Activated CD4-positive, alpha-beta T cell treated with anti-CD3 and anti-CD28 coated beads for 1 hour (primary cell): Measurements from ENCODE around the gene CA4.
"Not testable (repeated sequence)": the region's sequence is repeated elsewhere in the genome, so short reads cannot be mapped to it uniquely, and the experiment has no call there.

Experiments
- DNase-seq: peaks from one replicate; pipeline ENCODE4 v3.0.0-alpha.2; 2020

Gene CA4

DNA sequence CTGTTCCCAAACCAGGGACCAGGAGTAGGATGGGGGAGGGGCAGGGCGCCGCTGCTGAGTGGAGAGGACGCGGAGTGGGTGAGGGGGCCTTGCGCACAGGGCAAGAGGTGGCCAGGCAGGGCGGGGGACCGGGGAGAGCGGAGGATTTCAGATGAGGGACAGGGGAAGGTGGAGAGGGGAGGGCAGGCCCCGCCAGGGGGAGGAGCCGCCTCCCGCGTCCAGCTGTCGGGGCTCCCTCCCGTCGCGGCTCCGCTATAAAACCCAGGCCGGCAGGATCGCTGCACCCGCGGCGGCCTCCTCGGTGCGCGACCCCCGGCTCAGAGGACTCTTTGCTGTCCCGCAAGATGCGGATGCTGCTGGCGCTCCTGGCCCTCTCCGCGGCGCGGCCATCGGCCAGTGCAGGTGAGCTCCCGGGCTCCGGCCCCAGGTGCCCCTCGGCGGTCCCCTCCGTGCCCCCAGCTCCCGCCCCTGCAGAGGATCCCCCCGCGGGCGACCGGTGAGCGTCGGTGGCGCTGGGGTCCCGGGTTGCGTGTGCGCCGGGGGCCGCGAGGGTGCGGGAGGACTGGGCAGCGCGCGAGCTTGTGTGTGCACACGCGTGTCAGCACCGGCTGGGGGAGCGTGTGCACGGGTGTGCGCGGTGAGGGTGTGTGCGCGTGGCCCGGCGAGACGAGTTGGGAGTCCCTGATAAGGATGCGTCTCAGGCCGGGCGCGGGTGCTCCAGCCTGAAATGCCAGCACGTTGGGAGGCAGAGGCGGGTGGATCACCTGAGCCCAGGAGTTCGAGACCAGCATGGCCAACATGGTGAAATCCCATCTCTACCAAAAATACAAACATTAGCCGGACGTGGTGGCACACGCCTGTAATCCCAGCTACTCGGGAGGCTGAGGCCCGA is at the start of gene CA4:
Gene CA4 (plus strand): TSS at position 283 of the 892 bp plus-strand sequence. CDS start 62 bp downstream, at position 345.
- DNase-seq = no peak

DNA sequence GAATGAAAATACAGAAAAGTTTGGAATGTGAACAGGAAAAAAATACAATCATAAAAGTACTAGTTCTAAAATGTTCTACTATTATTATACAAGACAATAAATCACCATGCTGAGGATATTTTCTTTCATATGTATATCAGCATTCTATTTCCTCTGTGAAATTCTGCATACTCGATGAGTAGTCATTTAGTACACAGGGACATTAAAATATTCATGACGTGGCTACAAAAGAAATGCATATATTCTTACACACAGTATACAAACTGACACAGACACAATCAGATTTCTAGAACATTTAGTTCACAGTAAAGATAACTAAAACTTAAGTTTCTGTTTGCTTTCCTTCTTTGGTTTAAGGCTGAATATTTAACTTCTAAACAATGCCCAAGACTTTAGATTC is 49.2 kb upstream of the CA4 start:
- DNase-seq = not testable (repeated sequence)

DNA sequence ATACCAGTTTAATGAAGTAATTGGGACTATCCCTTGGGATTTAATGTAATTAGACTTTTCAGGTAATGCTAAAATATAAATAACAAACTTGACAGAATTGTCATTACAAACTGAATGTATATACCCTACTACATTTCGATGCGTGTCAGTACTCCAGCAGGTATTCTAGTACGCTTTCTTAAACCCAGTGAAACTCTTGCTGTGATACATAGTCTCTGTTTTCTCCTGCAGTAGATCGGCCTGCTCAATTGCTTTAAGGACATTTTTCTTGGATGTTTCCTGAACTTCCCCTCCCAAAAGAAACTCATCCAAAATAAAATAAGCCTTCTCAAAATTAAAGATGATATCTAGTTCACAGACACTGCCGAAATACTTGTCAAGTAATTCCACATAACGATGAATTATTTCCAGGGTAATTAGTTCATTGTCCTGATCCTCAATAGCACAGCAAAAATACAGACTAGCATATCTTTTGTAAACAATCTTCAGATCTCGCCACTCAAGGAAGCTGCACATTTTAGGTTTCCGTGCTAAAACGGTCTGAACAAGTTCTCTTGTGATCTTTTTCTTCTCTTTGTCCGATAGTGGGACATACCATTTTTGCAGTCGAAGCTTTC is 47.6 kb upstream of the CA4 start:
- DNase-seq = not testable (repeated sequence)

DNA sequence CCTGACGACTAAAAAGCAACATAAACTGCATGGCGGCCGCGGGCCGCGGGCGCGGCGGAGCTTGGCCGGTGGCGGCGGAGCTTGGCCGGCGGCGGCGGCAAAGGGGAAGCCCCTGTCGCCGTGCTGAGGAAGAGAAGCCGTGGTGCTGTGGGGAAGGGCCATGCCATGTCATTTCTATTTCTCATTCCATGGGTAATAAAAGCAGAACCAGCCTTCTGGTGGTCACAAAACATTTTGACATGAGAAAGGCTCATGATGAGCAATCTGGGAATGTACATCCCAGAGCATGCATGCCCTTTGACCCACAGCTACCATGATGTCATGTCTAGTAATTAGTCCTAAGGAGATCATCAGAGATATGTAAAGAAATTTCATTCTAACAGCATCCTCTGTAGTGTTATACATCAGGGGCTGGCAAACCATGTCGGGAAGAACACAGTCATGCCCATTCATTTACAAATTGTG is 47.1 kb upstream of the CA4 start:
- DNase-seq = no peak

DNA sequence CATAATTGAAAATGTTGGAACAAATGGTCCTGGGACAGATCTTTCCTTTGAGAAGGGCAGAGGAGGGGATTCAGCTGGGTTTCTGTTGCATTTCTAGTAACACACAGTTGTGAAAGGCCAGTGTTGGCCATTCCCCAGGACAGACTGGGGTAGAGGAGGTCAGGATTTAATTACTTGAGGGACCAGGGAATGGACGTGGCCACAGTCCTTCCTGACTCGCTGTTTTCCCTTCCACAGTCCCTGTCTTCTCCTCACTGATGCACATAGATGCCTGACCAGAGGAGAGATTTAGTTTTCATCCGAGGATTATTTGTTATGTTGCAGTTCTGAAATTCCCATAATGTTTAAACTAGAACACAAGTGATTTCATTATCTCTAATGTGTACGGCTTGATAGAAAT is 45.8 kb upstream of the CA4 start:
- no peak for DNase-seq

DNA sequence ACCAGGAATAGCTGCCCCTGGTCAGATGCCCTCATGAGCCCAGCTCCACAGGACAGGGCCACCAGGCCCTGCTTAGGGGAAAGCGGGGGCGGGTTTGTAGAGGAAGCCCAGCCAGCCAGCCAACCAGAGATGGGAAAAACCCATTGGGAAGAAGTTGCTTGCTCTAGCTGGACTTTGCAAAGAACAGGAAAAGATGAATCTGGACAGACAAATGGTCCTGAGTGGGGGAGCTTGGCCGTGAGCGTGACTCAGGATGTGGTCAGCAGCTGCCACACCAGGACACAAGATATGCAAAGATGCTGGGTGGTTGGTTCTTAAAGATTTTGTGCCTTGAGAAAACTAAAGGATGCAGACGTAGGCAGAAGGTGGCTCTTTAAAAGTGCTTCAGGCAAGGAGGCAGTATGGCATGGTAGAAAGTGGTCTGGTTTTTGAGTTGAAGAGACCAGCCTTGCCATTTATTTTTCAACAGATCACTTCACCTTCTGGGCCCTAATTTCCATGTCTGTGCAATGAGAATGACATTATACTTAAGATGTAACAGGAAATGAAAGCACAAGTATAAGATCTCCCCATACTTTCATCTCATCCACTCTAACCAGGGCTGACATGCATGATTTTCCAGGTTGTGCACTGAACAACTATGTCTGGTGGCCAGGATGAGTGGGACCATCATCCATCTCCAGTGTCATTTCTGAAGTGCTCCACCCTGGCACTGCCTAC is 43.3 kb upstream of the CA4 start:
- no peak for DNase-seq

DNA sequence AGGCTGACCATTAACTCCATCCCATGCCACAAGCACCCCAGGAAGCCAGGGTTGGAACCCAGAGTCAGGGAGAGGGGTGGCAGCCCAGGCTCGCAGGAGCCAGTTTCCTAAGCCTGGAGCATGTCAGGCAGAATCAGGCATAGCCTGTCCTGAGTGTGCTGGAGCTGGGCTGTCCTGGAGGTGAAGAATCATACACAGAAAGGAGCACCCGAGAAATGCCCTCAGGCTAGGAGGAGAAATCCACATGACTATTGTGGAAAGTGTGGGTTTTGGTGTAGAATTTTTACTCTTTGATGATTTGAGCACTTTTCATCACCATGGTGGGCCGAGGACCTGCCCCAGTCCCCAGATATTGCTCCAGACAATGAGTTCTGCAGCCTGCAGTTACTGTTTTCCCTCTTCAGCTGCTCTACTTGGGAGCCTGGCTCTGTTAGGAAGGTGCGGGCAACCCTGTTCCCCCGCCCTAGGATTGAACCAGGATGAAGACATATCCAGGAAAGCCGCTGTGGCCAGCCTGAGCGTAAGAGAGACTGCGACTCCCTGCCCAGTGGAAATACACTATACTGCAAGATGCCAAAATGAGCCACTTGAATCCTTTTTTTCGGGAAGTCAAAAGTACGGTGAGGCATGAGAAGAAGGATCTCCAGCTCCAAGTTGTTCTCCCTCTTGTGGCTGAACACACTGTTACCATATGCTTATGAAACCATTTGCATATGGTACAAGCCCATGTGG is 42.1 kb upstream of the CA4 start:
- DNase-seq = no peak

DNA sequence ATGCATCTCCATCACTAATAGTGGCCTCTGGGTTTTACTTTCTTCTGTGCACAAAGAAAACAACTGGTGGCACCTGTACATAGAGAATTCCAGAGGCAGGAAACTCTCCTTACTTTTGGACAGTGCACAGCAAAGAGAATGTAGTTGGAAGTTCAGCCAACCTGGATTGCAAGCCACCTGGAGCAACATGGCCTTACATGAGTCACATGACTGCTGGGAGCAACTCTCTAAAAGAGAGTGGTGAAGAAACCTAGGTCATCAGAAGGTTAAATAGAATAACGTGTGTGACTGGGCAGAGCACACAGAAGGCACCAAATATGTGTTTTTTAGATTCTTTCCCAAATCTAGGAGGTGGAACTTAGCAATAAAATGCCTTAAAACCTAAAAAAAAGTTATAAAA is 41.5 kb upstream of the CA4 start:
- DNase-seq = not testable (repeated sequence)

DNA sequence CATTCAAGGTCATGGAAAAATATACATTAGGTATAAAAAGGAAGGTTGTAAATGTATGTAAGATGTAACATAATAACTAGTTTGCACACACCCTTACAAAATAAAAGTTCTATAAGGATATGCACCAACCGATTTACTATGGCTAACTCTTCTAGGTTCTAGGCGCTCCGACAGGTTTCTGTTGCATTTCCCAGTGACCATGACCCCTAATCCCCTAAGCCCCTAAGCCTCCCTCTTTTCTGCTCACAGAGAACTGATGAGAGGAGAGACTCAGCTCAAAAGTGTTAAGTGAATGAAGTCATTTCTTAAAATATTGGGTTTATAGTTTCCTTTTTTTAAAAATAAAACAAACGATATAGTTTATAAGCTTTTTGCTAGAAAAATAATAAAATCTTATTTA is 41.1 kb upstream of the CA4 start:
- DNase-seq = no peak

DNA sequence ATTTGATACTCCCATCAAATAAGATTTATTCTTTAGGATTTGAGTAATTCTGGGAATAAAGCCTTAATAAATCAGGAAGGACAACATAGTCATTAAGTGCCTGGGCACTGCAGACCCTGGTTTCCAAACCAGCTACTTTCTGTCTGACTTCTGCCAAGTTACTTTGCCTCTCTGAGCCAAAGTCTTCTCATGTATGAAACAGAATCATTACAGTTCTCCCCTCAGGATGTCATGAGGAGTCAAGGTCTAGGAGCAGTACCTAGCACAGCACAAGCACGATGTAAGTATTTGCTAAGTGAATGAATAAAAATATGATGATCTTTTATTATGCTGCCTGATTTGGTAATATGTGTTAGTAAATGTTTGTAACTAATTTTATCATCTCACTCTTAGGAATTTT is 40.6 kb upstream of the CA4 start:
- no peak for DNase-seq

DNA sequence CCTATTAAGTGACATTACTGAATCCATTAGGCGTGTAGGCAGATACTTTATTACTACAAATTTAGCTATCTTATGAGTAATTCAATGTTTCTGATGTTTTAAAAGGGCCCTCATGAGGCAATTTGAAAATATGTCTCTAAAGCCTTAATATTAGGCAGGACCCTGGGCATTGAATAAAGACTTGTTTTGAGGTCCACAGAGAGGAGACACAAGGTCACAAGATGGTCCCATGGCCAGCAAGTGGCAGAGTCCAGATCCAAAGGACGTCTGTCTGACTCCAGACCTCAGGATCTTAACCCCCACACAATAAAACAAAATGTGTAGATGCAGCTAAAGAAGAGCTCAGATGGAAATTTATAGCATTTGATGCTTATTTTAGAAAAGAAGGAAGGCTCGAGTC is 39.2 kb upstream of the CA4 start:
- no peak for DNase-seq

DNA sequence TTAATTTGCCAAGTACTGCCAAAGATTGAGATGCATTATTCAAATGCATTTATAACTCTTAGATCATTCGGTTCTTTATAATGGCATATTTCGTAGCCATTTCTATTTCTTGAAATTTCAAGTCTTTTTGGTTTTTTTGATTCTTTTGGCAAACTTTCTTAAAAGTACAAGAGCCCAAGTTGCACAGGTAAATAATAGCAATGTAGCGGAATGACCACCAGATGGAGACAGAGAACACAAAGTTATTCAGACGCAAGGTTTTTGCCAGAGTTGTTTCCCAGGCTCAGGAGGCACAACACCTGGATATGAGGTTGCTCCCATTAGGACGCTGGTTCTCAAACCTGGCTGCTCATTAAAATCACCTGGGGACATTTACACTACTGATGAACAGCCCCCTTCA is 38.1 kb upstream of the CA4 start:
- not testable (repeated sequence) for DNase-seq

DNA sequence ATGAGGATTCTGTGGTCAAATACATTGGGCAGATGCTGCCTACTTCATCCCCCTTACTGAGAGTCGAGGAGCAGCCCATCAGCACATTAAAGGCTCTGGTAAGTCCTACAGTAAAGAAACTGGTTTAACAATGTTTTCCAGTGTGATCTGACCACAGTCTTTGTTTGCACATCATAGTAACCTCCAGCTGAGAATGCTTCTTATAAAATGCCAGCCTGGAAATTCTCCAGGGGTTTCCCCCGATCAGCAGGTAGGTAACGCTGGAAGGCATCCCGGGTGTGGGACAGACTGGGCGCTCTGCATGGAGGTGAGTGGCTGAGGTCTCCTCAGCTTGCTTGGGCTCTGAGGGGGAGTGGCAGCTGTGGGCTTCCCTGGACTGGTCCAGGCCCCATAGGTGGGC is 34.4 kb upstream of the CA4 start:
- not testable (repeated sequence) for DNase-seq

DNA sequence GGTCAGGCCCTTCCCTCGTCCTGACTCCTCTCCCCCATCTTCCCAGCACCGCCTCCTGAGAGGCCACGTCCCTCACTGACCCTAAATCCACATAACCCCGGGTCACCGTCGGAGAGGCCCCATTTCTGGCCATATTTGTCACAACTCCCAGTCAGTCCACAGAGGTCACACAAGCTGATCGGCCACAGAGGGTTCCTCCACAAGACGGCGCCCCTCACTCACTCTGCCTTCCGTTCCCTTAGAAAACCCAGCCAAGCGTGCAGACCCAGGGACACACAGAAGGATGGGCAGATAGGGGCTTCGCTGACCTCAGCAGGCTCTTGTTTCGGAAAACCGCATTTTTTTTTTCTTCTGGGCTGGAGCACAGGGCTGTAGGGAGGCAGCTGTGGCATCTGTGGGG is 33.6 kb upstream of the CA4 start:
- not testable (repeated sequence) for DNase-seq

DNA sequence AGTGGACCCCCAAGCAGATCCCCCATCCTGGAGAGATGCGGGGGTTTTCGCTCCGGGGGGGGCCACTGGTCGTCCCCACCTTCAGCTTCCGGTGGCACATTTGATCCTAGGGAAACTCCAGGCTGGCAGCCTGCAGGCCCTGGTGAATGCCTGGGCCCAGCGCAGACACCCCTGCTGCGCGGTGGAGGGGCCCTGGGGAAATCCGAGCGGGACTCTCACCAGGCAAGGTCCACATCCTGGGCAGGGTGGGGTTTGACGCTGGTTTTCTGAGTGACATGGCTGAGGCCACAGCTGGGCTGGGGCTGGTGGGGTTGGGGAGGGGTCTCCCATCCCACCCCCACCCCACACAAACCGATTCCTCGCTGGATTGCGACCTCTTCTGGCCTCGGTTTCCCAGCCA is 30.6 kb upstream of the CA4 start:
- not testable (repeated sequence) for DNase-seq

DNA sequence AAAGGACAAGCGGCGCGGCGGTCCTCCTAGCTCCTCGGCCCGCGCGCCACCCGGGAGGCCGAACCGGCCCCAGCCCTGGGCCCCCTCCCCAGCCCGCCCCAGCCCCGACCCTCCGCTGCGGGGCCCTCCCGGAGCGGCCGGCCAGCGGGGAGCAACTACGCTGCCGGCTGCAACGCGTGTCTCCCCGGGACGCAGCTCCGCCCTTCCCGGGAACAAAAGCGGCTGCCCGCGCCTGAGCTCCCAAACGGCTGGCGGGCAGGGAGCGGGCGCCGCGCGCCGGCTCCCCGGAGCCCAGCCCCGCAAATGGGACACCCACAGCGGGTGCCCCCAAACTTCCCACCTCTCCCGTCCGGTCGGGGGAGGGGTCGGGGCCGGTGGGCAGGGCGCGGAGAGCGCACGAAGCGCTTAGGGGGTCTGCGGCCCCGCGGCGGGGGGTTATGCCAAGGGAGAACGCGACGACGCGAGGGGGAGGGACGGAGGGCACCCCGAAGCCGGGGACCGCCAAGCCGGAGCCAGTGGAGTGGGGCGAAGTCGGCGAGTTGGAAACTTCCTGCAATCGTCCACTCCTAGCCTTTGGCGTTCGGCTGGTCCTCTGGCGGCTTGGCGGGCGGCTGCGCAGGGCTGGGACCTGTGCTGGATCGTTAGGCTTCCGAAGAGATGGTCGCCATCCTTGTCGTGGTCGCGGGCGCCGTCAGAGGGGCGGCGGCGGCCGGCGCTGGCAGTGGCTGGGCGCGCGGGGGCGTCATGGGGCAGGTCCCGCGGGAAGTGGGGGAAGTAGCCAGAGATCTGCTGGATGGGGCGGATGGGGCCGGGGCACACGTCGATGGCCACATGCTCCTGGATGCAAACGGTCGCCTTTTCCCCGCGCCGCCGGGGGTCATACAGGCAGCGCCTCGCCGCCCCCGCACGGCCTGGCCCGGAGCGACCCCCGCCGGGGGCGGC is 29.7 kb upstream of the CA4 start:
- DNase-seq = not testable (repeated sequence)

DNA sequence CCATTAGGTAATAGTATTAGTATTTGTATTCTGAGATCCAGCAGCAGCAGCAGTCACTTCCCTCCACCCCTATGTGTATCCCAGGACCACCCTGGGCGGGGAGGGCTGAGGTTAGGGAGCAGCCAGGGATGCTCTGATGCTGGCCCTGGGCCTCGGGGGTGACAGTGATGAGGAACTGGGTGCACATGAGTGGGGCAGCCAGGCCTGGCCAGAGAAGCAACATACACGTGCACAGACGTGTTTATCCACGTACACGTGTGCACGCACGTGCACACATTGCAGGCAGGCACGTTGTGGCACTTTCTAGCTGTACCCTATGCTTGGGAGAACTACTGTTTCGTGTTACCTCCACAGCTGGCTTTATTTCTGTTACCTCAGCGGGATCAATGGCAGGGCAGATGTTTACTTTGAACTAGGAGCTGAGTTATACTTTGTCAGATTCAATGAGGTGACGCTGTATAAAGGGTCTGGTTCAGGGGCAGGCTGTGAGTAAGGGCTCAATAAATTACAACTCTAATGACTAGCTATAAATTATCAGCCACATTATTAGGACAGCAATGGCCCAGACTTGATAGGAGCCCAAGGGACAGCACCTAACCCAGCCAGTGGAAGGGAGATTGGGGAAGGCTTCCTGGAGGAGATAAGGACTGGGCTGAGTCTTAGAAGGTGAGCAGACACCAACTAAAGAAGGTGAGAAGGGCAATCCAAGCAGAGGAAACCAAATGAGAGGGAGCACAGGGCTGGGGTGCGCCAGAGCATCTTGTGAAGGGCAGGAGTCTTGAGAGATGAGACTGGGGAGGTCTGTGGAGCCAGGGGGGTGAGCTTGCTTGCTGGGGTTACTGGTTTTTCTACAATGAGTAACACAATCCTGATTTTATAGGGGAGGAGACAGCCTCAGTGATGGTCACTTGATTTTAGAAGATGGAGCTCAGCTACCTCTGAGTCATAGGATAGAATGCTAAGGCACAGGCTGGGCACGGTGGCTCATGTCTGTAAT is 22.4 kb upstream of the CA4 start:
- no peak for DNase-seq

DNA sequence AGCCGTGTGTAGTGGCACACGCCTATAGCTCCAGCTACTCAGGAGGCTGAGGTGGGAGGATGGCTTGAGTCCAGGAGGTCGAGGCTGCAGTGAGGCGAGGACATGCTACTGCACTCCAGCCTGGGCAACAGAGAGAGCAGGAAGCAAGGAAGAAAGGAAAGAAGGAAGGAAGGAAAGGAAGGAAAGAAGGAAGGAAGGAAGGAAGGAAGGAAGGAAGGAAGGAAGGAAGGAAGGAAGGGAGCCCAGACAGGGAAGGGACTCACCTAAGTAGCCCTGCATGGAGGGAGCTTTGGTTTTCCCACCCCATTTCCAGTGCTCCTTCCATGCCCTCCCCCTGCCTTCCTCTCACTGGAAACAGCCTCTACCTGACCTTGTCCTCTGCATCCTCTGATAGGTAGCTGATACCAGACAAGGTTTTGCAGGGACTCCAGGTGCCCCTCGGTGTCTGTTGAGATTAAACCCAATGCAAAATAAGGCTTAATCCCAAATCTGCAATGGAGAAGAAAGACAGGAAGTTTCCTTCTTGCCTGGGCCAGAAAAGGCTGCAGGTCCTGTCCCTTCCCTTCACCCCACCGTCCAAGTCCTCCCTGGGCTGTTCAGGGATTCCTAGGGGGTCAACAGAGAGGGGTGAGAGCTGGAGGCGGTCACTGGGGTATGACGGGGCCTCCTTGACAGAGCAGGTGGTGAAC is 21.5 kb upstream of the CA4 start:
- DNase-seq = no peak

DNA sequence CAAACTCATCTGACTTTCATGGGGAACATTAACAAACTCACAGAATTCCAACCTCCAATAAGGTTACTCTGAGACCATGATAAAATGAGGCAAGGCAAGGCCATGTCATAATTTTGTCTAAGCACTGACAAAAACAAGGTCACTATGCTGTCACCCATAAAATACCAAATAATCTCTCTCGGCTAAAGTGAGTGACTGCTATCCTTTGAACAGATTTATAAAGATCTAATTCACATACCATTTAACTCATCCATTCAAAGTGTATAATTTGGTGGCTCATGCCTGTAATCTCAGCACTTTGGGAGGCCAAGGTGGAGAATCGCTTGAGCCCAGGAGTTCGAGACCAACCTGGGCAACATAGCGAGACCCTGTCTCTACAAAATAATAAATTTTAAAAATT is 20.6 kb upstream of the CA4 start:
- no peak for DNase-seq

DNA sequence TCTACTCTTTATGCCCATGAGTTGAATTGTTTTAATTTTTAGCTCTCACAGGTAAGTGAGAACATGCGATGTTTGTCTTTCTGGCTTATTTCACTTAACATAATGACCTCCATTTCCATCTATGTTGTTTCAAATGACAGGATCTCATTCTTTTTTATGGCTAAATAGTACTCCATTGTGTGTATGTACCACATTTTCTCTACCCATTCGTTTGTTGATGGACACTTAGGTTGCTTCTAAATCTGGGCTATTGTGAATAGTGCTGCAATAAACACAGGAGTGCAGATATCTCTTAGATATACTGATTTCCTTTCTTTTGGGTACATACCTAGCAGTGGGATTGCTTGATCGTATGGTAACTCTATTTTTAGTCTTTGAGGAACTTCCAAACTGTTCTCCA is 19.3 kb upstream of the CA4 start:
- DNase-seq = no peak
